ENCODE measurements around the gene PSG6.
"Not testable (repeated sequence)": the region's sequence is repeated elsewhere in the genome, so short reads cannot be mapped to it uniquely, and the experiment has no call there.

Gene PSG6

GRCh38 chr19:42942187-42942789 lies 24.6 kb upstream of the PSG6 start:
- H3K27me3 ChIP-seq (ENCODE audit: insufficient read depth, poor library complexity, severe bottlenecking): no peaks in the 10 kb centered on the region
- TF ChIP-seq GABPA (IDR thresholded peaks at IDR 0.05; ENCODE audit: low read depth) (no peak), POLR2AphosphoS5 (IDR thresholded peaks at IDR 0.05; ENCODE audit: low read depth) (no peak), REST (IDR thresholded peaks at IDR 0.05; ENCODE audit: insufficient replicate concordance, low read depth) (no peak), CTCF (IDR thresholded peaks at IDR 0.05; ENCODE audit: insufficient read depth, low read length) (peak; percentile 35)
- DNase-seq (ENCODE audit: low read depth in 1 of 2, low spot score in 1 of 2): no peak
- H3K27ac ChIP-seq (replicated peaks): no peak overlapping the region
- no peak overlapping the region for H3K4me3 ChIP-seq (replicated peaks; ENCODE audit: insufficient read depth, low read length)

- H3K27me3 ChIP-seq (ENCODE audit: insufficient read depth, poor library complexity, severe bottlenecking); H3K4me3 ChIP-seq (replicated peaks; ENCODE audit: insufficient read depth, low read length); H3K27ac ChIP-seq (replicated peaks); DNase-seq (ENCODE audit: low read depth in 1 of 2, low spot score in 1 of 2): not testable (repeated sequence)
Measured at GRCh38 chr19:42937107-42937506, 19.4 kb upstream of the PSG6 start, which contains the start of gene PSG7. PSG7 (minus strand) TSS chr19:42937207; CDS start chr19:42937076, 131 bp downstream.

- H3K4me3 ChIP-seq (replicated peaks; ENCODE audit: insufficient read depth, low read length); H3K27me3 ChIP-seq (ENCODE audit: insufficient read depth, poor library complexity, severe bottlenecking); DNase-seq (ENCODE audit: low read depth in 1 of 2, low spot score in 1 of 2); H3K27ac ChIP-seq (replicated peaks): not testable (repeated sequence)
Measured at GRCh38 chr19:42934726-42935125, 17.0 kb upstream of the PSG6 start.

GRCh38 chr19:42934183-42934582 lies 16.5 kb upstream of the PSG6 start:
- not testable (repeated sequence) for H3K27ac ChIP-seq (replicated peaks); H3K27me3 ChIP-seq (ENCODE audit: insufficient read depth, poor library complexity, severe bottlenecking); DNase-seq (ENCODE audit: low read depth in 1 of 2, low spot score in 1 of 2); H3K4me3 ChIP-seq (replicated peaks; ENCODE audit: insufficient read depth, low read length)

GRCh38 chr19:42933412-42933811 lies 15.7 kb upstream of the PSG6 start:
- not testable (repeated sequence) for H3K27ac ChIP-seq (replicated peaks); DNase-seq (ENCODE audit: low read depth in 1 of 2, low spot score in 1 of 2); H3K27me3 ChIP-seq (ENCODE audit: insufficient read depth, poor library complexity, severe bottlenecking); H3K4me3 ChIP-seq (replicated peaks; ENCODE audit: insufficient read depth, low read length)

- not testable (repeated sequence) for H3K4me3 ChIP-seq (replicated peaks; ENCODE audit: insufficient read depth, low read length); DNase-seq (ENCODE audit: low read depth in 1 of 2, low spot score in 1 of 2); H3K27ac ChIP-seq (replicated peaks); H3K27me3 ChIP-seq (ENCODE audit: insufficient read depth, poor library complexity, severe bottlenecking)
Measured at GRCh38 chr19:42932485-42933101, 14.9 kb upstream of the PSG6 start.

- not testable (repeated sequence) for H3K27ac ChIP-seq (replicated peaks); DNase-seq (ENCODE audit: low read depth in 1 of 2, low spot score in 1 of 2); H3K27me3 ChIP-seq (ENCODE audit: insufficient read depth, poor library complexity, severe bottlenecking); H3K4me3 ChIP-seq (replicated peaks; ENCODE audit: insufficient read depth, low read length)
Measured at GRCh38 chr19:42930214-42930613, 12.5 kb upstream of the PSG6 start.

GRCh38 chr19:42928896-42929295 lies 11.2 kb upstream of the PSG6 start:
- Histone ChIP-seq H3K27me3 (ENCODE audit: insufficient read depth, poor library complexity, severe bottlenecking) (no peaks in the 10 kb centered on the region), H3K27ac (replicated peaks) (no peak overlapping the region), H3K4me3 (replicated peaks; ENCODE audit: insufficient read depth, low read length) (no peak overlapping the region)
- TF ChIP-seq REST (IDR thresholded peaks at IDR 0.05; ENCODE audit: insufficient replicate concordance, low read depth) (no peak), CTCF (IDR thresholded peaks at IDR 0.05; ENCODE audit: insufficient read depth, low read length) (no peak), SPI1 (IDR thresholded peaks at IDR 0.05; ENCODE audit: borderline replicate concordance, low read depth) (no peak), GABPA (IDR thresholded peaks at IDR 0.05; ENCODE audit: low read depth) (no peak), POLR2AphosphoS5 (IDR thresholded peaks at IDR 0.05; ENCODE audit: low read depth) (no peak)
- no peak for DNase-seq (ENCODE audit: low read depth in 1 of 2, low spot score in 1 of 2)
